ENCODE data around the gene ERBIN. TPM values are rescaled to one million over a fixed set of nuclear protein-coding genes. Genes with fewer than 3 reads are reported as not detected.

The ERBIN gene
- total and polyA plus RNA-seq, 2 of the 13 experiments (the other 11 are each of a cell fraction or from before 2014, with no cell fraction given) = 14.4 to 41.7 TPM

DNA sequence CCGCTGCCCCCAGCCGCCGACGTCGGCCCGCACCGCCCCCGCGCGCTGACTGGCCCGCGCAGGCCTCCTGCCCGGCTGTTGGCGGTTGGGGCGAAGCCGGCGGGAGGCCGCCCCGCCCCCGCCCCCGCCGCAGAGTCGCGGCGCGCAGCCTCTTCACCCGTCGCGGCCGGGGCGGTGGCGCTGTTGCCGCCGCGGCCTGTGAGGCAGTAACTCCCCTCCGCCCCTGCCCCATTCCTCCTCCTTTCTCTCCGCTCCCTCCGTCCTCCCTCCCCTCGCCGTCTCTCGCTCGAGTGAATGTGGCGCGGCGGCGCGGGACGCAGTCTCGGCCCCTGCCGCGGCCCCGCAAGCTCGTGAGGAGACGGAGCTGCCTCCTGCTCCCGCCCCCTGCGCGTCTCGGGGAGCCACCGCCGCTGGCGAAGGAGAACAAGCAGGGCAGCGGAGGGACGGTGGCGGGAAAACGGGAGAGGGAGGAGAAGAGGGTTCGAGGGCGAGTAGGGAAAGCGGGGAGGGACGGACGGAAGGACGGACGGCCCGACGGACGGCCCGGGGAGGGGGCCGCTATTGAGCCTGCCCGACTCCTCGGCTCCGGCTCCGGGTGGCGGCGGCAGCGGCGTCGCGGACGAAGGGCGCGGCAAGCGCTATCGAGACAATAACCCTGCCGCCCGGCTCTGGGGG lies 637 bp upstream of the ERBIN start (continued):
- TF ChIP-seq, protein P1, sequence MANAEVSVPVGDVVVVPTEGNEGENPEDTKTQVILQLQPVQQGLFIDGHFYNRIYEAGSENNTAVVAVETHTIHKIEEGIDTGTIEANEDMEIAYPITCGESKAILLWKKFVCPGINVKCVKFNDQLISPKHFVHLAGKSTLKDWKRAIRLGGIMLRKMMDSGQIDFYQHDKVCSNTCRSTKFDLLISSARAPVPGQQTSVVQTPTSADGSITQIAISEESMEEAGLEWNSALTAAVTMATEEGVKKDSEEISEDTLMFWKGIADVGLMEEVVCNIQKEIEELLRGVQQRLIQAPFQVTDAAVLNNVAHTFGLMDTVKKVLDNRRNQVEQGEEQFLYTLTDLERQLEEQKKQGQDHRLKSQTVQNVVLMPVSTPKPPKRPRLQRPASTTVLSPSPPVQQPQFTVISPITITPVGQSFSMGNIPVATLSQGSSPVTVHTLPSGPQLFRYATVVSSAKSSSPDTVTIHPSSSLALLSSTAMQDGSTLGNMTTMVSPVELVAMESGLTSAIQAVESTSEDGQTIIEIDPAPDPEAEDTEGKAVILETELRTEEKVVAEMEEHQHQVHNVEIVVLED (CRISPR knock-in tag; IDR thresholded peaks at IDR 0.05; ENCODE audit: borderline replicate concordance) = no peak
- TF ChIP-seq ZBTB8A (CRISPR knock-in tag; IDR thresholded peaks at IDR 0.05; ENCODE audit: borderline replicate concordance, low read depth) = no peak
- peak; percentile 84 for TF ChIP-seq ZMYM4 (CRISPR knock-in tag; IDR thresholded peaks at IDR 0.05)
- no peak for TF ChIP-seq RORA (CRISPR knock-in tag; IDR thresholded peaks at IDR 0.05)
- TF ChIP-seq CBX5 (CRISPR knock-in tag; IDR thresholded peaks at IDR 0.05; ENCODE audit: borderline replicate concordance) = peak; percentile 87; the same call in 1 of the 2 replicates
- peak; percentile 50; the same call in 1 of the 2 replicates for TF ChIP-seq MAZ (IDR thresholded peaks at IDR 0.05; ENCODE audit: borderline replicate concordance, low read depth, low read length)
- peak; percentile 89 for TF ChIP-seq MAZ (CRISPR knock-in tag; IDR thresholded peaks at IDR 0.05; ENCODE audit: low read depth)
- TF ChIP-seq ZFYVE20 (CRISPR knock-in tag; IDR thresholded peaks at IDR 0.05; ENCODE audit: borderline replicate concordance, low read depth) = no peak; the same call in 1 of the 2 replicates
- peak; percentile 71 for TF ChIP-seq KLF6 (CRISPR knock-in tag; IDR thresholded peaks at IDR 0.05)
- peak; percentile 77 for TF ChIP-seq ZMAT3 (CRISPR knock-in tag; conservative IDR thresholded peaks at IDR 0.05)
- TF ChIP-seq, protein P2, sequence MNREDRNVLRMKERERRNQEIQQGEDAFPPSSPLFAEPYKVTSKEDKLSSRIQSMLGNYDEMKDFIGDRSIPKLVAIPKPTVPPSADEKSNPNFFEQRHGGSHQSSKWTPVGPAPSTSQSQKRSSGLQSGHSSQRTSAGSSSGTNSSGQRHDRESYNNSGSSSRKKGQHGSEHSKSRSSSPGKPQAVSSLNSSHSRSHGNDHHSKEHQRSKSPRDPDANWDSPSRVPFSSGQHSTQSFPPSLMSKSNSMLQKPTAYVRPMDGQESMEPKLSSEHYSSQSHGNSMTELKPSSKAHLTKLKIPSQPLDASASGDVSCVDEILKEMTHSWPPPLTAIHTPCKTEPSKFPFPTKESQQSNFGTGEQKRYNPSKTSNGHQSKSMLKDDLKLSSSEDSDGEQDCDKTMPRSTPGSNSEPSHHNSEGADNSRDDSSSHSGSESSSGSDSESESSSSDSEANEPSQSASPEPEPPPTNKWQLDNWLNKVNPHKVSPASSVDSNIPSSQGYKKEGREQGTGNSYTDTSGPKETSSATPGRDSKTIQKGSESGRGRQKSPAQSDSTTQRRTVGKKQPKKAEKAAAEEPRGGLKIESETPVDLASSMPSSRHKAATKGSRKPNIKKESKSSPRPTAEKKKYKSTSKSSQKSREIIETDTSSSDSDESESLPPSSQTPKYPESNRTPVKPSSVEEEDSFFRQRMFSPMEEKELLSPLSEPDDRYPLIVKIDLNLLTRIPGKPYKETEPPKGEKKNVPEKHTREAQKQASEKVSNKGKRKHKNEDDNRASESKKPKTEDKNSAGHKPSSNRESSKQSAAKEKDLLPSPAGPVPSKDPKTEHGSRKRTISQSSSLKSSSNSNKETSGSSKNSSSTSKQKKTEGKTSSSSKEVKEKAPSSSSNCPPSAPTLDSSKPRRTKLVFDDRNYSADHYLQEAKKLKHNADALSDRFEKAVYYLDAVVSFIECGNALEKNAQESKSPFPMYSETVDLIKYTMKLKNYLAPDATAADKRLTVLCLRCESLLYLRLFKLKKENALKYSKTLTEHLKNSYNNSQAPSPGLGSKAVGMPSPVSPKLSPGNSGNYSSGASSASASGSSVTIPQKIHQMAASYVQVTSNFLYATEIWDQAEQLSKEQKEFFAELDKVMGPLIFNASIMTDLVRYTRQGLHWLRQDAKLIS (CRISPR knock-in tag; IDR thresholded peaks at IDR 0.05) = no peak
- TF ChIP-seq YEATS2 (CRISPR knock-in tag; IDR thresholded peaks at IDR 0.05; ENCODE audit: borderline replicate concordance) = no peak
- TF ChIP-seq, protein P3, sequence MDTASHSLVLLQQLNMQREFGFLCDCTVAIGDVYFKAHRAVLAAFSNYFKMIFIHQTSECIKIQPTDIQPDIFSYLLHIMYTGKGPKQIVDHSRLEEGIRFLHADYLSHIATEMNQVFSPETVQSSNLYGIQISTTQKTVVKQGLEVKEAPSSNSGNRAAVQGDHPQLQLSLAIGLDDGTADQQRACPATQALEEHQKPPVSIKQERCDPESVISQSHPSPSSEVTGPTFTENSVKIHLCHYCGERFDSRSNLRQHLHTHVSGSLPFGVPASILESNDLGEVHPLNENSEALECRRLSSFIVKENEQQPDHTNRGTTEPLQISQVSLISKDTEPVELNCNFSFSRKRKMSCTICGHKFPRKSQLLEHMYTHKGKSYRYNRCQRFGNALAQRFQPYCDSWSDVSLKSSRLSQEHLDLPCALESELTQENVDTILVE (CRISPR knock-in tag; IDR thresholded peaks at IDR 0.05) = peak; percentile 69
- TF ChIP-seq, protein P4, sequence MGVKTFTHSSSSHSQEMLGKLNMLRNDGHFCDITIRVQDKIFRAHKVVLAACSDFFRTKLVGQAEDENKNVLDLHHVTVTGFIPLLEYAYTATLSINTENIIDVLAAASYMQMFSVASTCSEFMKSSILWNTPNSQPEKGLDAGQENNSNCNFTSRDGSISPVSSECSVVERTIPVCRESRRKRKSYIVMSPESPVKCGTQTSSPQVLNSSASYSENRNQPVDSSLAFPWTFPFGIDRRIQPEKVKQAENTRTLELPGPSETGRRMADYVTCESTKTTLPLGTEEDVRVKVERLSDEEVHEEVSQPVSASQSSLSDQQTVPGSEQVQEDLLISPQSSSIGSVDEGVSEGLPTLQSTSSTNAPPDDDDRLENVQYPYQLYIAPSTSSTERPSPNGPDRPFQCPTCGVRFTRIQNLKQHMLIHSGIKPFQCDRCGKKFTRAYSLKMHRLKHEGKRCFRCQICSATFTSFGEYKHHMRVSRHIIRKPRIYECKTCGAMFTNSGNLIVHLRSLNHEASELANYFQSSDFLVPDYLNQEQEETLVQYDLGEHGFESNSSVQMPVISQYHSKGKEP (CRISPR knock-in tag; IDR thresholded peaks at IDR 0.05) = no peak; the same call in 1 of the 2 replicates
- TF ChIP-seq, protein P5, sequence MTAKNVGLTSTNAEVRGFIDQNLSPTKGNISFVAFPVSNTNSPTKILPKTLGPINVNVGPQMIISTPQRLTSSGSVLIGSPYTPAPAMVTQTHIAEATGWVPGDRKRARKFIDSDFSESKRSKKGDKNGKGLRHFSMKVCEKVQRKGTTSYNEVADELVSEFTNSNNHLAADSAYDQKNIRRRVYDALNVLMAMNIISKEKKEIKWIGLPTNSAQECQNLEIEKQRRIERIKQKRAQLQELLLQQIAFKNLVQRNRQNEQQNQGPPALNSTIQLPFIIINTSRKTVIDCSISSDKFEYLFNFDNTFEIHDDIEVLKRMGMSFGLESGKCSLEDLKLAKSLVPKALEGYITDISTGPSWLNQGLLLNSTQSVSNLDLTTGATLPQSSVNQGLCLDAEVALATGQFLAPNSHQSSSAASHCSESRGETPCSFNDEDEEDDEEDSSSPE (CRISPR knock-in tag; IDR thresholded peaks at IDR 0.05) = peak; percentile 87
- TF ChIP-seq FOXK1 (CRISPR knock-in tag; IDR thresholded peaks at IDR 0.05; ENCODE audit: borderline replicate concordance, low read depth) = no peak
- TF ChIP-seq NR1H2 (CRISPR knock-in tag; IDR thresholded peaks at IDR 0.05; ENCODE audit: borderline replicate concordance, low read depth) = no peak
- no peak; the same call in 1 of the 2 replicates for TF ChIP-seq ZSCAN25 (CRISPR knock-in tag; IDR thresholded peaks at IDR 0.05)
- peak; percentile 43; the same call in 1 of the 2 replicates for TF ChIP-seq ZNF274 (CRISPR knock-in tag; IDR thresholded peaks at IDR 0.05)

All from HepG2 (cell line).